ENCODE data around the gene RPRM. TPM values are rescaled to one million over a fixed set of nuclear protein-coding genes. Genes with fewer than 3 reads are reported as not detected.
A peak's percentile ranks its signal among the peaks of the same experiment; 100 is the strongest.
"Not testable (repeated sequence)": the region's sequence is repeated elsewhere in the genome, so short reads cannot be mapped to it uniquely, and the experiment has no call there.

RPRM gene
- total RNA-seq = not detected
- long read RNA-seq = 0 reads

DNA sequence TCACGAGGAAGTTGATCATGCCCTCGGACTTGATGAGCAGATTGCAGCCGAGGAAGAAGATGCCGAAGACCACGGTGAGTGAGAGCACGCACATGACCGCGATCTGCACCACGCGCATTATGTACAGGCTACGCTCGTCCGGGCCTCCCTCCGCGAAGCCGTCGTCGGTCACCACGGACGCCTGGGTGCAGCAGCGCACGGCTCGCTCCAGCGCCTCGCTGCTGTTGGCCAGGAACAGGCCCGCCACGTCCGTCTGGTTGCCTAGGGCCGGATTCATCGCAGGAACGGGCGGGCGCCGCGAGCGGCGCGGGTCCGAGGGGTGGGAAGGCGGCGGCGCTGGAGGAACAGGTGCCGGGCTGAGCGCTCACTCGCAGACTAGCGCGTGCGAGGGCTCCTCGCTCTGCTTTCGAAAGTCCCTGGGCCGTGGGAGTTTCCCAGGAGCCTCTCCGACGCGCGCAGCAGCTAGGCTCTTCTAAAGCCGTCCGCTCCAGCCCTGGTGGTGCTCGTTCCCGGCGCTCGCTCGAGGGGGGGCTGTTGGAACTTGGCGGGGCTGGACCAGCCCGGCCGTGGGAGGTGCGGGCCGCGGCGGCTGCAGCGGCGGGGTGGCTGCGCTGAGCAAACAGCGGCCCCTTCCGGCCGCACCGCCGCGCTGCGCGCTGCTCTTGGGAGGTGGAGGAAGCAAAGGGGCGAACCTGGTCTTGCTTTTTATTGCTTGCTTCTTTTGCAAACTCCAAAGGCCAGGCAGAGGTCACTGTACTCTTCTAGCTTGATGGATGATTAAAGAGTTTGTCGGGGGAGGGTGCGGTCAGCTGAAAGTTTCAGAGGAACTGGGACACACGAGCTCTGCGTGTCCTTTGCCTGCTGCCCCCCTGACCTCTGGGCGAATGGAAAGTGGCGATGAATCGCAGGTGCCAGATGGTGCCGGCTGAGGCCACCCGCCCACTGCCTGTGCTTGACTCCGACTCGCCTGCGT, at the start of gene RPRM:
TSS of gene RPRM (minus strand) at position 474 of the 973 bp plus-strand sequence. CDS start at position 277, 197 bp downstream.
- intact Hi-C loops (cut with micrococcal nuclease) = no loop called here

DNA sequence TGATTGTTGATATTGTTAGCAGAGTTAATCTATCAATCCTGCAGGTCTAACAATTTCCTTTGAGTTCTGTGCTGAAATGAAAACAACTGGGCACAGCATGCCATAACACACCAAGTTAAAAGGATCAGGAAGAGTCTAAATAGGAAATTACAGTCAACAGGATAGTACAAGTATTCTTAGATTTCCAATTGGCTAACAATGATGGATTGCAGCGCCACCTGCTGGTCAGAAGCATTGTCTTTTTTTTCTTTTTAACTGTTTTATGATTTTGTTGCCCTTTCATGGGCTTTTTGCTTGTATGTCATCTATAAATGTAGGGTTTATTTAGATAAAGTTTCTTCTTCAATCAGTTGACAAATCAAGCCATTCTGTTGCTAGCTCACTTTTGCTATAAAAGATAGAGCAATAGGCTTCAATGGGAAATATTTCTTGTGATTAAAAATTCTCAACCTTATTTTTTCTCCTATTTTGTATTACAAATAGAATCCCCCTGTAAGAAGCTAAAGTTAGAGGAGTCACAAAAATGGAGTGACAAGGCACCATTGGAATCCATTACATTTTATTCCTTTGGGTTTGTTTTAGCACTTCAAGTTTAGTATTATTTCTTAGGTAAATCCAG, 40.8 kb upstream of the RPRM start:
- intact Hi-C loops (cut with micrococcal nuclease) = no loop called here
- DNase-seq (peak; percentile 44), ATAC-seq (no peak)

More for the DNA sequence above, at the start of gene RPRM:
- ATAC-seq (peak; percentile 96), DNase-seq (peak; percentile 77)

DNA sequence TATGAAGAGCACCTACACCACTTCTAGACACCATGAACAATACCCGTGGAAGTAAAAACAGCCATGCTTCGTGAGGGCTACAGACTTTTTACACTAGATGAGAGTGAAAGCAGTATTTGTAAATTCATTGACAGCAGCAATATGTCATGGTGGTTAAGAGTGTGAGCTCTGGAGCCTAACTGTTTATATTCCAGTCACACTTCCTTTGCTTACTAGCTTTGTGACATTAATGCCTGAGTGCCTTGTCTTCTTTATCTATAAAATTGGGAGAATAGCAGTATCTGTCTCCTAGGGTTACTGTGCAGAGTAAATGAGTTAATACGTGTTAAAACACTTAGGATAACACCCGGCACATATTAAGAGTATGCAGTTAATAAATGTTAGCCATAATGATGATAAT, 33.8 kb upstream of the RPRM start:
- ATAC-seq (no peak), DNase-seq (no peak)
- intact Hi-C loops (cut with micrococcal nuclease) = no loop called here

- intact Hi-C loops (cut with micrococcal nuclease) = no loop called here
- ATAC-seq (no peak), DNase-seq (no peak)
Measured at GRCh38 chr2:153510996-153511395, 32.4 kb upstream of the RPRM start.

DNA sequence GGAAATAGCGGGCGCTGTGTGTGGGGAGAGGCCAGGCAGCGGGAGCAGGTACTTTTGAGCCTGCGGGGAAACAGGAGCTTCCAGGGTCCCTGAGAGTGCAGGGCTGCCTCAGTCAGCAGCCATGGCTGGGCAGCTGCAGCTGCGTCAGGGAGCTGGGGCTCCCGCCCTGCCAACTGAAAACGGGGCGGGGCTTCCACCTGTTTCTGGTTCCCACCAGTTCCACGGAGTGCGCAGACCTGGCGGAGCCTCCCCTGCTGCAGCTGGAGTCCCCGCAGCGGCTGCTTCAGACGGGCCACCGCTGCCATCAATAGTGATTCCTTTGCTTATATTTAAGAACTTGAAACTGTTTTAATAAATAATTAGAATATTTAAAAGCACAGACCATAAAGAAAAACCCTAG, 30.6 kb upstream of the RPRM start:
- DNase-seq (no peak), ATAC-seq (no peak)
- intact Hi-C loops (cut with micrococcal nuclease) = no loop called here

- ATAC-seq; intact Hi-C loops (cut with micrococcal nuclease); DNase-seq: not testable (repeated sequence)
Measured at GRCh38 chr2:153506499-153506898, 27.9 kb upstream of the RPRM start.

GRCh38 chr2:153499439-153499838, 20.9 kb upstream of the RPRM start:
- no peak for ATAC-seq
- intact Hi-C loops (cut with micrococcal nuclease) = no loop called here
- DNase-seq = no peak

DNA sequence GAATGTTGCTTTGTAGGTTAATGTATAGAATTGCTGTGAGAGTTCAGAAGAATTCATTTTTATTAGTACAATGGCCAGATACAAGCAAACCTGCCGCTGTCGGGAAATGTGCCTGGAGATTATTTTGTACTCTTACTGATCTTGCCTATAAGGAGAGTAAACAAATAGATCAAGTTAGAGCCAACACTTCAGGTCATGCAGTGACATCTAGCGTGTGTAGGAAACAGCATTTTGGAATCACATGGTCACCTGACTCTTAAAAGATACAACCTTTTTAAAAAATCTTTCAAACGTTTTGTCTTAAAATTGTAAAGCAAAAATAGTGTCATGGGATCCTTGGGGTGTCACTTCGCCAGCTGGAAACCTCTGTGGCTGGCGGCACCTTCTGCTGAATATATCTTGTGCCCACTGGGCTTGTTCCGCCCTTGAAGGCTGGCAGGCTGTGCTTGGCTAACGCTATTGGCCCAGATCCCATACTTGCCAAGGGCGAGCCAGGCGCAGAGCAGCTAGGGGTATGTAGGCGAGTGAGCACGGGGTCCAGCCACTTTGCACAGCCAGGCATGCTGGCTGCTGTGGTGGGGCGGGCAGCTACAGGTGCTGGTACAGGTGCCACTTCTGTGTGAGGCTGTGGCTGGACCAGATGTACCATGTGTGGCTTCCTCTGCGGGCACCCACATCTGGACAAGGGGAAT, 19.5 kb upstream of the RPRM start:
- intact Hi-C loops (cut with micrococcal nuclease) = no loop called here
- no peak for DNase-seq
- no peak for ATAC-seq

DNA sequence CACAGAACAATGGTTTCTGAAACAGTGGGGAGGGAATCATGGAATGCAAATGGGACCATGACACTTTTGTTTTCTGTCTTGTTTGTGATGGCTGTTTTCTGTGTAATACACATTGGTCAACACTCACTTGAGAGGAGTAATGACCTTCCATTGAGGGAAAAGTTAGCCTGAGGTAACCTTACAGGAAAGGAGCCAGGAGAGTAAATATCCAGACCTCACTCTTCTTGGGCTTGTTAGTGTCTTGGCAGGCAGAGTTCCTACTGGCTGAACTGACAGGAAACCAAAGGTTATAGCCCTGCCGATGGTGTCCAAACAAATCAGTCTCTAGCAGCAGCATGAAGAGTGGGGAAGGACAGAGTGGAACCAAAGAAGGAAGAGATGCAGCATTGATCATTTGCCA, 17.2 kb upstream of the RPRM start:
- DNase-seq (no peak), ATAC-seq (no peak)
- intact Hi-C loops (cut with micrococcal nuclease) = no loop called here

DNA sequence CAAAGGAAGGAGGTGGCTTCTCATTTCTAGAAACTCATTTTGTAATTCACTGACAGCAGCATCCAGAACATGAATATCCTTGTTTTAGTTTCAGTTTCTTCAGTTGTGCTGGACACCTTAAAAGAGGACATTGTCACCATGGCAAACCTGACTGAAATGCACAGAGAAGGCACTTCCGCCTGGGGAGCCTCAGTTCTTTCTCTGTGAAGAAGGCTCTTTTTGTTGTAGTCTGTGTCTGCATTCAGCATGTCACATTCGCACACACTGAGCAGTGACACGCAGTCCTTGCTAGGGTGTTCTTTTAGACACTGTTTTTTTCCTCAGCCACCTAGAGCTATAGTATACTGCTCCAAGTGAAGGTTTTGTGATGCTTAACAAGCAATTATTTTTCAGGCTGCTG, 9.5 kb upstream of the RPRM start:
- DNase-seq (no peak), ATAC-seq (no peak)
- intact Hi-C loops (cut with micrococcal nuclease) = no loop called here

DNA sequence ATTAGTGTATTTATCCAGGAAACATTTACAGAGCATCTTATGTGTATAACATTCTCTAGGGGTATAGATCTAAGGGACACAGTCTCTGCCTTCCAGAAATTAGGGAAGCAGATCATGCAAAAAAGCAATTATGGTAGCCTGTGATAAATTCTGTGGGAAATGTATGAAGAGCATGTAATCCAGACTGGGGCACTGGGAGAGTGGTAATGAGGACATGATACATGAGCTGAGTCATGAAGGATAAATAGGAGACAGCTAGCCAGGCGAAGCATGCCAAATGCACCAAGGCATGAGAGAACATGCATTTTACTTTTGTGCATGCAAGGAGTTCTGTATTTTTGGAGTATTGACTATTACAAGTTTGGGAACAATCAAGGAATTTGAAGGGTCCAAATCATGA, 8.9 kb upstream of the RPRM start:
- DNase-seq (no peak), ATAC-seq (no peak)
- intact Hi-C loops (cut with micrococcal nuclease) = no loop called here

GRCh38 chr2:153479573-153479972, 1.0 kb upstream of the RPRM start:
- no peak for ATAC-seq
- intact Hi-C loops (cut with micrococcal nuclease) = no loop called here
- DNase-seq = no peak

- intact Hi-C loops (cut with micrococcal nuclease) = no loop called here
- ATAC-seq = no peak
- DNase-seq = no peak
Measured at GRCh38 chr2:153477636-153478288, 800 bp downstream of the RPRM start.

- no peak for ATAC-seq
- intact Hi-C loops (cut with micrococcal nuclease) = no loop called here
- peak; percentile 33 for DNase-seq
Measured at GRCh38 chr2:153476816-153477635, 1.5 kb downstream of the RPRM start.

- no peak for DNase-seq
- ATAC-seq = no peak
- intact Hi-C loops (cut with micrococcal nuclease) = no loop called here
Measured at GRCh38 chr2:153476491-153476815, 2.1 kb downstream of the RPRM start.

- ATAC-seq = no peak
- intact Hi-C loops (cut with micrococcal nuclease) = no loop called here
- no peak for DNase-seq
Measured at GRCh38 chr2:153474876-153475435, 3.6 kb downstream of the RPRM start.

DNA sequence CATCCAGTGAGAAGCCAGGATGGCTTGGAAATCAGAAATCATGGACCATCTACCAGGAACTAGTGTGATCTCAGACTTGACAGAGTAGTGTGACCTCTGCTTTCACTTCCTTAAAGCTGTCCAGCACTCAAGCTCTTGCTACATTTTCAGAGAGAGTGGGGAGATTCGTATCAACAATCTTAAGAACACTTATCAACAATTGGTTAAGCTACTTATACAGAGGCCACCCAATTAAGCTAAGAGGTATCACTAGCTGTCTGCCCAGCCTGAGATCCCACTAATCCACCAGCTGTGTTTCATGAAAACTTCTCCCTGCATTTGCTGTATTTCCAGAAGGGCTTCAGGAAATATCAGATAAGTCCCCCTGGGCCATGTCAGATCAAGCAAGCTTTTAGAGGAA, 4.2 kb downstream of the RPRM start:
- DNase-seq (no peak), ATAC-seq (no peak)
- intact Hi-C loops (cut with micrococcal nuclease) = no loop called here

DNA sequence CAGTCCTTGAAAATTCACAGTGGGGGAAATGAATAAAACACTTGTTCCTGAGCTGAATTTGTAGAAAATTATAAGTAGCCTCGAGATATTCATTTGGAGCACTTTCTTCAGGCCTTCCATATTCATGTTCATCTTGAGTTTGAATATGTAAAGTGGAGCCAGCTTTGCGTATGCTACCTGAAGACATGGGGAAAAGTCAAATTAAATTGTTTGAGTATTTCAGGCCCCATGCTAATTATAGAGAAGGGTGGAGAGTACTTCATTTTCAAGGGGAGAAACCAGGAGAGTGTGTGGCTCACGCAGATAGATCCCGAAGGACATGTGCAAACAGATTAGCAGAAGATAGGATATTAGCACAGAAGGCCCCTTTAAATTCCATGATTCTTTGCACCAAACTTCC, 7.7 kb downstream of the RPRM start:
- intact Hi-C loops (cut with micrococcal nuclease) = no loop called here
- no peak for DNase-seq

GRCh38 chr2:153464395-153464794, 14.2 kb downstream of the RPRM start:
- DNase-seq (no peak), ATAC-seq (no peak)
- intact Hi-C loops (cut with micrococcal nuclease) = no loop called here

More for the DNA sequence above, 7.7 kb downstream of the RPRM start:
- no peak for ATAC-seq
